ENCODE results near the gene BRPF1.

DNA sequence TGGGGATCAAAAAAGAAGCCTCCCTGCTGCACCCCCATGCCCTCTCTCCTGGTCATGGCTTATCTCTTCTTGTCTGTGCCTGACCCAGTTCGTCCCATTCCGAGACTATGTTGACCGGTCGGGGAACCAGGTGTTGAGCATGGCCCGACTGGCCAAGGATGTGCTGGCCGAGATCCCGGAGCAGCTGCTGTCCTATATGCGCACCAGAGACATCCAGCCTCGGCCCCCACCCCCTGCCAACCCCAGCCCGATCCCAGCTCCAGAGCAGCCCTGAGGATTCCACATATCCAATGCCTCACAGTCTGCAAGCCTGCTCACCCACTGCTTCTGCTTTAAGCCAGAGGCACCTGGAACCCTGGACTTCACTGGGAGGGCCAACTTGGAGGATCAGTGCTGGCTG lies 2.1 kb upstream of the BRPF1 start:
- no peak for TF ChIP-seq EZH2 (IDR thresholded peaks at IDR 0.05; ENCODE audit: insufficient read depth, poor library complexity, severe bottlenecking)
- TF ChIP-seq EZH2phosphoT487 (IDR thresholded peaks at IDR 0.05; ENCODE audit: insufficient read depth, low read depth) = no peak

All from GM23248 (cell line).